ENCODE results near the gene TLCD3B. TPM values are rescaled to one million over a fixed set of nuclear protein-coding genes. Genes with fewer than 3 reads are reported as not detected.

TLCD3B gene
- total RNA-seq, result not detected in 2 replicates

GRCh38 chr16:30030841-30031413, at the start of gene TLCD3B:
TLCD3B (minus strand) TSS chr16:30031271; CDS start chr16:30030527, 744 bp downstream.

GRCh38 chr16:30075503-30076275, 44.6 kb upstream of the TLCD3B start, which contains the start of gene PPP4C:
PPP4C (plus strand) TSS chr16:30075994; CDS start chr16:30076378, 384 bp downstream.

GRCh38 chr16:30065102-30065942, 34.3 kb upstream of the TLCD3B start, which contains the start of gene ALDOA:
ALDOA (plus strand) TSS chr16:30065760; CDS start chr16:30066898, 1,138 bp downstream.

DNA sequence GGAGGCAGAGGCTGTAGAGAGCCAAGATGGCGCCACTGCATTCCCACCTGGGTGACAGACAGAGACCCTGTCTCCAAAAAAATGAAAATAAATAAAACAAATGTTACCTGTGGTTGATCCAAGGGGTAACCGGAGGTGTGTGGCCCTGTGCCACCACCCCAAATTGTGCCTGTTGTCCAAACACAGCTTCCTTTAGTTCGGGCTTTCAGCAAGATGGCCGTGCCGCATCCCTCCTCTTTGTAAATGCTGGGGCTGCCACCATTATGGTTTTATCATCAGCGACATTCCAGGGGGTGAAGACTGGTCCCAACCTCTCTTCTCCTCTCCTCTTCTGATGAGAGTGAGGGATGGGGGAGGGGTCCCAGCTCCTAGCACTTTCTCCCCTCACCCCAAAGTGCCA, 8.2 kb downstream of the TLCD3B start, which contains the start of gene C16orf92:
Gene C16orf92, plus strand, starts transcription at position 312 of the 400 bp plus-strand sequence. CDS start 143 bp downstream, outside the sequence.

GRCh38 chr16:30010844-30011713, 20.0 kb downstream of the TLCD3B start, which contains the start of gene DOC2A:
DOC2A (minus strand) TSS chr16:30011027; CDS start chr16:30010222, 805 bp downstream.

GRCh38 chr16:29995911-29996765, 34.9 kb downstream of the TLCD3B start, which contains the start of gene INO80E:
INO80E (plus strand) TSS chr16:29996241; CDS start chr16:29996311, 70 bp downstream.

GRCh38 chr16:29995324-29995910, 35.7 kb downstream of the TLCD3B start, which contains the start of gene HIRIP3:
HIRIP3 (minus strand) TSS chr16:29995617; CDS start chr16:29995605, 12 bp downstream.

Other genes with a start within 250 kb of the TLCD3B start
- 15.1 TPM in 2 replicates for gene KIF22, start 240.5 kb downstream of the TLCD3B start, total RNA-seq
- 102 and 129 TPM in 2 replicates for gene MAZ, start 224.7 kb downstream of the TLCD3B start, total RNA-seq
- gene PRRT2, start 219.1 kb downstream of the TLCD3B start, total RNA-seq, result under 0.01 and 0.09 TPM in 2 replicates
- 14.0 and 15.6 TPM in 2 replicates for gene PAGR1, start 215.1 kb downstream of the TLCD3B start, total RNA-seq
- gene MVP, start 210.8 kb downstream of the TLCD3B start, total RNA-seq, result 106 and 116 TPM in 2 replicates
- 68.7 and 73.8 TPM in 2 replicates for gene CDIPT, start 168.0 kb downstream of the TLCD3B start, total RNA-seq
- gene SEZ6L2, start 131.7 kb downstream of the TLCD3B start, total RNA-seq, result 0.26 and 0.98 TPM in 2 replicates
- gene ASPHD1, start 130.8 kb downstream of the TLCD3B start, total RNA-seq, result 0.17 and 0.33 TPM in 2 replicates
- 2.6 and 3.2 TPM in 2 replicates for gene KCTD13, start 105.0 kb downstream of the TLCD3B start, total RNA-seq
- gene TMEM219, start 69.2 kb downstream of the TLCD3B start, total RNA-seq, result 54.8 and 69.0 TPM in 2 replicates
- 77.8 and 79.8 TPM in 2 replicates for gene TAOK2, start 57.4 kb downstream of the TLCD3B start, total RNA-seq
- gene HIRIP3, start 35.7 kb downstream of the TLCD3B start, total RNA-seq, result 3.6 and 5.5 TPM in 2 replicates
- 16.6 and 17.7 TPM in 2 replicates for gene INO80E, start 35.0 kb downstream of the TLCD3B start, total RNA-seq
- gene DOC2A, start 20.2 kb downstream of the TLCD3B start, total RNA-seq, result 0.09 and 0.33 TPM in 2 replicates
- gene C16orf92, start 8.1 kb downstream of the TLCD3B start, total RNA-seq, result not detected in 2 replicates
- gene ALDOA, start 34.5 kb upstream of the TLCD3B start, total RNA-seq, result 155 and 225 TPM in 2 replicates
- 190 and 227 TPM in 2 replicates for gene PPP4C, start 44.7 kb upstream of the TLCD3B start, total RNA-seq
- 0.11 and 0.26 TPM in 2 replicates for gene TBX6, start 60.7 kb upstream of the TLCD3B start, total RNA-seq
- gene YPEL3, start 64.9 kb upstream of the TLCD3B start, total RNA-seq, result 22.9 and 26.1 TPM in 2 replicates
- gene GDPD3, start 82.3 kb upstream of the TLCD3B start, total RNA-seq, result 0.86 and 1.2 TPM in 2 replicates
- gene MAPK3, start 91.9 kb upstream of the TLCD3B start, total RNA-seq, result 39.7 and 43.9 TPM in 2 replicates
- gene CORO1A, start 152.3 kb upstream of the TLCD3B start, total RNA-seq, result 0.76 and 1.5 TPM in 2 replicates
- gene BOLA2B, start 162.4 kb upstream of the TLCD3B start, total RNA-seq, result 13.4 and 26.9 TPM in 2 replicates
- gene SLX1A, start 162.6 kb upstream of the TLCD3B start, total RNA-seq, result 43.8 and 54.1 TPM in 2 replicates
- gene SULT1A3, start 168.0 kb upstream of the TLCD3B start, total RNA-seq, result 1.5 and 1.9 TPM in 2 replicates
- 0.43 and 2.0 TPM in 2 replicates for gene NPIPB13, start 217.2 kb upstream of the TLCD3B start, total RNA-seq